Stomach (tissue), 4 donors: ENCODE data around the gene FOXA2.

ENCODE experiments used
- POLR2AphosphoS5 ChIP-seq, 3 donors: sonication (generic); formaldehyde crosslinking; IDR thresholded peaks; one replicate each; pipeline ENCODE4 v1.6.1; 2016; ENCODE audit warnings: antibody characterized with exemption in 3 of 3
- TF ChIP-seq, protein P1 (sequence below), 7 experiments: fragments of 450-650 bp in 4 of 7; fragments of 200-600 bp in 3 of 7; sonication (generic) in 3 of 7; IDR thresholded peaks; one replicate each; pipeline ENCODE4 v1.5.1; 2016 to 2019; ENCODE audit warnings: antibody characterized with exemption in 7 of 7, control low read depth in 2 of 7, mild to moderate bottlenecking in 1 of 7

DNA sequence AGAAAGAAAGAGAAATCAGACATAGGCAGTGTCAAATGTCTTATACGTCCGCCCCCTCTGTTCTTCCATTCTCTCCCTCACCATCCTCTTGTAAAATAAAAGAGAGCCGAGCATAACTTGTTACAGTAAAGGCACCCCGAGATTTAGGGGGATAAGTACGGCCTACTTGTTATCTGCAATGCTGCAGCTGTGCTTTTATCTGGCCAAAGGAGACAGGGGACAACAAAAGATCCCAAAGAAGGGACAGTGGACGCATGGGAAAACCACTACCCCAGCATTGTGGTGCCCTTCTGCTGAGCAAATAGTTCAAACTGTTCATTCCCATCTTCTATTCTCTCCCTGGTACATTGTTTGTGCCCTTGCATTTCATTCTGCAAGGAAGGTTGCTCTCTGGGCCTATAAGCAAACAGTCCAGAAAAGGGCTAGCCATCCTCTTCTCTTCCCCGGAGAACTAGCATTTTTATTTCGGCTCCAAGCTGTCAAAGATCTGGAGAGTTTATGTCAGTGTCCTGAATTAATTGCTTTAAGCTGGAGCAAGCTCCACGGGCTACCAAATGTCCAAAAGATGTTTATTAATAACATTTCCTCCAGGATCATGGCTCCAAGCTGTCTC lies 22.3 kb downstream of the FOXA2 start:
- TF ChIP-seq POLR2AphosphoS5 (IDR thresholded peaks at IDR 0.05) = no peak
- TF ChIP-seq, protein P1, sequence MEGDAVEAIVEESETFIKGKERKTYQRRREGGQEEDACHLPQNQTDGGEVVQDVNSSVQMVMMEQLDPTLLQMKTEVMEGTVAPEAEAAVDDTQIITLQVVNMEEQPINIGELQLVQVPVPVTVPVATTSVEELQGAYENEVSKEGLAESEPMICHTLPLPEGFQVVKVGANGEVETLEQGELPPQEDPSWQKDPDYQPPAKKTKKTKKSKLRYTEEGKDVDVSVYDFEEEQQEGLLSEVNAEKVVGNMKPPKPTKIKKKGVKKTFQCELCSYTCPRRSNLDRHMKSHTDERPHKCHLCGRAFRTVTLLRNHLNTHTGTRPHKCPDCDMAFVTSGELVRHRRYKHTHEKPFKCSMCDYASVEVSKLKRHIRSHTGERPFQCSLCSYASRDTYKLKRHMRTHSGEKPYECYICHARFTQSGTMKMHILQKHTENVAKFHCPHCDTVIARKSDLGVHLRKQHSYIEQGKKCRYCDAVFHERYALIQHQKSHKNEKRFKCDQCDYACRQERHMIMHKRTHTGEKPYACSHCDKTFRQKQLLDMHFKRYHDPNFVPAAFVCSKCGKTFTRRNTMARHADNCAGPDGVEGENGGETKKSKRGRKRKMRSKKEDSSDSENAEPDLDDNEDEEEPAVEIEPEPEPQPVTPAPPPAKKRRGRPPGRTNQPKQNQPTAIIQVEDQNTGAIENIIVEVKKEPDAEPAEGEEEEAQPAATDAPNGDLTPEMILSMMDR (IDR thresholded peaks at IDR 0.05) = no peak
